ENCODE data around the gene PHACTR1.
"Not testable (repeated sequence)": the region's sequence is repeated elsewhere in the genome, so short reads cannot be mapped to it uniquely, and the experiment has no call there.

- TF ChIP-seq CTCF (IDR thresholded peaks at IDR 0.05; ENCODE audit: low read length); EZH2 (IDR thresholded peaks at IDR 0.05; ENCODE audit: borderline replicate concordance, low read length): not testable (repeated sequence)
Measured at GRCh38 chr6:13159822-13160221, 443.3 kb downstream of the PHACTR1 start.

Data from OCI-LY1 (cell line).